DMS153 (cell line): ENCODE data around the gene CNTN1.
"Not testable (repeated sequence)": the region's sequence is repeated elsewhere in the genome, so short reads cannot be mapped to it uniquely, and the experiment has no call there.

Experiments used
- DNase-seq: peaks from one replicate; lab custom pipeline; 2025; lab: John Stamatoyannopoulos, UW

Gene CNTN1

DNA sequence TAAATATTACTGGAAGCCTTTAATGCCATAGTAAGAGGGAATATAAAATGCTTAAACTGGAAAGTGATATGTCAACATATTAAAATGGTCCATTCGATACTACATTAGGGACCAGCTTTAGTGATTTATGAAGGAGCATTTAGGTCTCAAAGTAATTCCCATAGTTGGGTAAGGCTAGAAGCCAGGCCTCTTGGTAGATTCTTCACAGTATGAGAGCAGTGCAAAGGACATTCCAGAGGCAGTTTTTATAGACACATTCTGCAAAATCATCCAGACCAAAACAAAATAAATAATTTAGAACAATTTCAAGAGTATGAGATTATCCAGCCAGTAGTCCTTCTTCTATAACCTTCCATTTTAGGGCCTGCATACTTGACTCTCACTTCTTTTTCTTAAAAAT is 353.3 kb downstream of the CNTN1 start:
- DNase-seq = no peak

DNA sequence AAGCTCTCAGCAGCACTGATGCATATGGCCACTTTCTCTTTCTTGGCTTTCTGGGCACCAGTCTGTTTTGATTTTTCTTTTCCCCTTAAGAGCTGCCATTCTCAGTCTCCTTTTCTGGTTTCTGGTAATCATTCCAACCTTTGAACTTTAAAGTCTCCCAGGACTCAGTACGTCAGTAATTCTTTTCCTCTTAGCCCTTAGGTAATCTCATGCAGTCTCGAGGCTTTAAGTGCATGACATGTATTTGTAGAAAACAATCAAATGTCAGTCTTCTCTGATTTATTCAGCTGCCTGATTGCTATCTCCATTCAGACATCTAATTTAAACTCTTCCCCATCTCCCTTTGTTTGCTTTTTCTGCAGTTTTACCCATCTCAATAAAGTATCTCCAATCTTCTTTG is 356.8 kb downstream of the CNTN1 start:
- DNase-seq = no peak

DNA sequence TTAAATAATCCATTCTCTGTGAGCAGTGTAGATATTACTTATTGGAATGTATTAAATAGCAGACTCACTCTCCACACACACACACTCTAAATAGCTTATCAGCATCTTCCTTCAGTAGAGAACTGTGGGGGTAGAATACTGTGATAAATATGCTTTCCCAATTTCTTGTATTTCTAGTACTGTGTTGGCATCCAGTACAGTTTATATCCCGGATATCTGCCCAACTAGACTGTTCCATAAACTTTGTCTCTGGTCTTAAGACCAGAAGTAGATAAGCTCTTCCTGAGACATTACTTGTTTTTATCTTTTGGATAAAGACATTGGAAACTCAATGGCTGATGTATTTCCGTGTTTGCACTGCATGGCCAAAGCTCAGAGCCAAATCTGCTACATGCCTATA is 359.7 kb downstream of the CNTN1 start:
- no peak for DNase-seq

DNA sequence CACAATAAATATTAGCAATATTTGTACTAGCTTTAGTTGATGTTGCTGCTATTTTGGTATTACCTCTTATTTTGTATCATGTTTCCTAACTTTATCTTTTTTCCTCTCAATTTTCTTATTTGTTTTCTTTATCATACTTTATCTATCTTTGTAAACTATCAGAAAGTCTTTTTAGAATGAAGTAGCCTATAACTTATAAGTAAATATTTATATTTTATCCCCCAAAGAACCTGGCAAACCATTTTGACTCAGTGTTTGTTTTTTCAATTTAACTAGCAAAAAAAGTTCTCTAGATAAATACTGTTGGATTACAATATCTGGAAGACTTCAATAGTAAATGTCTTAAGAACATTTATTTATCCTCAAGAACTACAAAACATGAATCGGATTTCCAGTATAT is 360.2 kb downstream of the CNTN1 start:
- DNase-seq = no peak

DNA sequence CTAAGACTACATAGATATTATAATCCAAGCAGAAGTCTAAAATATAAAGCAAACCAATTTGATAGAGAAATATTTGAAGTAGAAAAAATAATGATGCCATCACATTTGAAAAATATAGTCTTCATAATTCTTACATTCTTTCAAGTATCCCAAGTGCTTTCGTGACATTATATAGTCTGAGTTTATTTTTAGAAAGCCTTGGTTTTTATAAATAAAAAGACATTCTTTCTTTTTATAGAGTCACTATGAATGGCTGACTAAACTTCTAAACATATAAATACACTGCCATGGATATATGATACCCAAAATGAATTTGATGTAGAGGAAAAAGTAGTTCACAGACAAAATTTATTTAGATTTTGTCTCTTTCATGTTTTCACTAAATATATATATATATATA is 360.8 kb downstream of the CNTN1 start:
- no peak for DNase-seq

DNA sequence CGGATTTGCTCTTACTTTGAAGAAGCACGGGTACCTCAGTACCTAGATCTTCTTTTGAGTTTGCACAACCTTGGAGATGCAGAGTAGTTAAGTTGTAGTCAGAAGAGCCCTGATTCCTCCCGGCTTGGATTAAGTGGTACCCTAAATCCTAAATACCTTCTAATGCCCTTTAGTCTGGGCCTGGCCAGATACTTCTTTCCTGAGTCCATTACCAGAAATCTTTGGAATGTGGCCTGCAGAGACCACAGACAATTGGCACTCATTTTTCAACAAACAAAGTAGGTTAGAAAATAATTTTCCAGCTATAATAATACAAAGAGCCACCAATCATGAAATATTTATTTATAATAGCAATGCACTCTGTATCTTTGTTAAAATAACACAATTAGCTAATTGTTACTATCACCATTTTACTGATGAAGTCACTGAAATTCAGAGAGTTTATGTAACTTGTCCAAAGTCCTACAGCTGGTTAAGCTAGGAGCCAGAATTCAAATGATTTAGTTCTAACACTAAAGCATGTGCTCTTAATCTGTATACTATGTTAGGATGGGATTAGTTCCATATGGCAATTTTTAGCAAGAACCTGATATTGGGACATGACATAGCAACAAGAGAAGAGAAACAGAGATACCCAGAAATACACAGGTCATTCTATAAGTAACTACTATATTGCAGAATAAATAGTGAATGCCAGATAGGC is 363.8 kb downstream of the CNTN1 start:
- no peak for DNase-seq

DNA sequence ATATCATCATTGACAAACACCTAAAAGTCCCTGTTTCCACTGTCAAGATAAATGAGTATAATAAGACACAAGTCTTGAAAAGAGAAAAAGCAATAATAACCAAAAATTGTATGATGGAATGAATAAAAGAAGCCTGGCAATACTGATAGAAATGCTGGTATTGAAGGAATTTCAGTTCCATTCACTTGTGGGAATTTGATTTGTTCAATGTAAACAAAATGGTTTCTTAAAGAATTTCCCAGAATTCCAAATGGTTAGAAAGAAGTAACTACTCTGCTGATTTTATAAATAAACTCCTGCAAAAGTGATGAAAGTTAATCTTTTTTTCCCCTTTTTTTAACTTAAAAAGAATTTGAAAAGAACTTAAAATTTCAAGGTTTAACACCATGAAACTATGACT is 366.0 kb downstream of the CNTN1 start:
- DNase-seq = no peak

DNA sequence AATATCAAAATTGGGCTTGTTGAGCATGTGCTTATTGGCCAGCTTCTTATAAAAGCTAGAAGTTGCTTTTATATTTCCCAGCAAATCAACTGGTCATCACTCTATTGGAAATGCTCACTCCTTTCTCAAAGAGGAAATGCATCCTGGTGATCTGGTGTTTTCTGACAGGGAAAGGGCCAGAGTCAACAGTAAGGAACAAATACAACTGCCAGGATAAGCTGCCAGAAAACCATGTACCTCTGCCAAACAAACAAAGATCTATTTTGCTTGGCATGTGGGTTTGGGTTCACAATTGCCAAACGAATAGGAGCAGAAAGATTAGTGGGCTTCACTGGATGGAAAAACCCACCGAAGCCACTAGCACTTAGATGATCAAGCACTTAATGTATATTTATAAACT is 369.0 kb downstream of the CNTN1 start:
- peak; percentile 66 for DNase-seq

DNA sequence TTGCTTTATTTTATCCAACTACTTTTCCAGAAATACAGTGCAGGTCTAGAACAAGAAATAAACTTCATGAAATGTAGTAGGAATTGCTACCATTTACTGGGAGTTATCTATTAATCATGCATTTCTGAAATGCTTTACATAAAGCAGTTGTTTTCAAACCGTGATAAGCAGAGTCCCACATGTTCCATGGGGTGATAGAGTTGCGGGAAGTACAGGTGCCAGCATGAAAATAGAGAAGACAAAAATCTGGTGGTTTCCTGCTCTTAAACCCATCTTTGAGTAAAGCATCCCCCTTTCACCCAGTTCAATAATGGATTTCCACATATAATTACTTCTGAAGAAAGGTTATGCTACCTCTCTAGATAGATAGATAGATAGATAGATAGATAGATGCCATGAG is 372.2 kb downstream of the CNTN1 start:
- DNase-seq = no peak

DNA sequence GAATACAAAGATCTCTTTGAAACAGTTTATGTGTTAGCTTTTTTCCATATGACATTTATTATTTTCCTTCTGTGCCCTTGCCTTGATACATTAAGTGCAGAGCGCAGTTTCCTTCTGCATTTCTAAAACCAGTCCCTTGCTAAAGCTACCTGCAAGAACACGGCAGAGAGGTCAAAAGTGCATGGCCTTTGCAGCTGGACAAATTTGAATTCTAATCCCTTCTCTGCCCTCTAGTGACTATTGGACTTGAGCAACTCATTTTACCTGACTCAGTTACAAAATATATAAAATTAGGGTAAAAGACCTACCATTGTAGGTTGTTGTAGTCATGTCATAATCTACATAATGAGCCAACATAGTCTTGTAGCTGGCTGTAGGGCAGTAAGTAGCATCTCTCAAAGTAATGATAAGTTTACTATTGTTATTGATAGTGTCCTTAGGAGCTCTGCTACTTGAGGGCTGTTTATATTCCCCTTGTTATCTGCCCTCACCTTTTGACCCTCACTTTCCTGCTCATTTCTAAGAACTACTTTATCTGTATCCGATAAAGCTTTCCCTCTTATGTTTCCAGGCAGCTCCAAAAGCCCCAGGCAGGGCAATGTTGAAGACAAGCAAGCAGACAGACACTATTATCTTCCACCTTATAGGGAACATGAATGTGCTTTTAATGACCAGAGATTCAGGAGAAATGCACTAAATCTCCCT is 375.9 kb downstream of the CNTN1 start:
- no peak for DNase-seq

DNA sequence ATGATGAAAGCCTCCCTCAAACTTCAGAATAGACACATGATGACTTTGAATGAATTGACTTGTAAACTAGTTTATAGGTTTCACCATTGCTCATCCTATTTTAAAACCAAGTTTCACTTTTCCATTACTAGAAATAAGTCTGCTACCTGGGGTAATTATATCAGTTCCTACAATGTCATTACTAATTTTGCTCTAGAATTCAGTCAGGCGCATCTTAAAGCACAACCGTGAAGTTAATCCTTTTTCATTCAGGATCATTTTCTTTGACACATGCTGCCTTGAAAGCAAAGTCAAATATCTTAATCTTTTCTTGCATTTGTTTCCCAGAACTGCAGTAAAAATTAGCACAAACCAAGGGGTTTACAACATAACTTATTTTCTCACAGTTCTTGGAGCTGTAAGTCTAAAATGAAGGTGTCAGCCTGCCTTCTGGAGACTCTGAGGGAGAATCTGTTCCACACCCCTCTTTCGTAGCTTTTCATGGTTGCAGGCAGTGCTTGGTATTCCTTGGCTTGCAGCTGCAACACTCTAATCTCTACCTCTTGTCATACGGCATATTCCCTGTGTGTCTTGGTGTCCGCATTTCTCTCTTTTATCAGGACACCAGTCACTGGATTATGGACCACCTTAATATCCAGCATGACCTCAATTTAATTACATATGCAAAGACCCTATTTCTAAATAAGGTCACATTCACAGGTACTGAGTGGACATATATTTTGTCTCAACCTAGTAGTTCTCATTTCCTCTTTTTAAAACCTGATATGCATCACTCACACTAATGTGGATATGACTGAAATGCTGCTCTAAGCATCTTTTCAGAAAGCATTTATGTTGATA is 381.6 kb downstream of the CNTN1 start:
- DNase-seq = no peak

DNA sequence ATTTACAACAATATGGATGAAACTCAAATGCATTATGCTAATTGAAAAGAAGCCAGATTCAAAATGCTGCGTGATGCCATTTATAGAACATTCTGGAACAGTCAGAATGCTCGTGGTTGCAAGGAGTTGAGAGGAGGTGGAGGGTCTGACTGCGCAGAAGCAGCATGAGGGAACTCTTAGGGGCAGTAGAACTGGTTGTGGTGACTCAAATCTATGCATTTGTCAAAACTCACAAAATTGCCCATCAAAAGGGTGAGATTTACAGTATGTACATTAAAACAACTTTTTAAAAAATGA is 382.2 kb downstream of the CNTN1 start:
- no peak for DNase-seq

DNA sequence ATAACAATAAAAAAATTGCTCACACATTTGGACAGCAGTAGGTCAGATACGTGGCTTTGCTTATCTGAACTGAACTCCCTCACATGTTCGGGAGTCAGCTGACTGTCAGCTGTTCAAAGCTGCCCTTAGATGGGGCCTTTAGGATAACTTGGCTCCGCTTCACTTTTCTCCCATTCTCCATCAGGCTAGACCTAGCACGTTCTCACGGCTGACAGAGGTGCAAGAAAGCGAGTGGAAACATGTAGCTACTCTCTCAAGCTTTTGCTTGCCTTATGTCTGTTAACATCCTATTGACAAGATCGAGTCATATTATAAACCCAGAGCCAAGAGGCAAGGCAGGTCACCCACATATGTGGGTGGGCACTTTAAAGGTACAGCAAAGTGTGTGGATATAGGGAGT is 383.9 kb downstream of the CNTN1 start:
- DNase-seq = no peak

DNA sequence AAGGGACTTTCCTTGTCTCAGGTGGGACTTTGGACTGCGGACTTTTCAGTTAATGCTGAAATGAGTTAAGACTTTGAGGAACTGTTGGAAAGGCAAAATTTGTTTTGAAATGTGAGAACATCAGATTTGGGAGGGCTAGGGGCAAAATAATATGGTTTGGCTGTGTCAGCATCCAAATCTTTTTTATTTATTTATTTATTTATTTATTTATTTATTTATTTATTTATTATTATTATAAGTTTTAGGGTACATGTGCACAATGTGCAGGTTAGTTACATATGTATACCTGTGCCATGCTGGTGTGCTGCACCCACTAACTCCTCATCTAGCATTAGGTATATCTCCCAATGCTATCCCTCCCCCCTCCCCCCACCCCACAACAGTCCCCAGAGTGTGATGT is 389.0 kb downstream of the CNTN1 start:
- not testable (repeated sequence) for DNase-seq

DNA sequence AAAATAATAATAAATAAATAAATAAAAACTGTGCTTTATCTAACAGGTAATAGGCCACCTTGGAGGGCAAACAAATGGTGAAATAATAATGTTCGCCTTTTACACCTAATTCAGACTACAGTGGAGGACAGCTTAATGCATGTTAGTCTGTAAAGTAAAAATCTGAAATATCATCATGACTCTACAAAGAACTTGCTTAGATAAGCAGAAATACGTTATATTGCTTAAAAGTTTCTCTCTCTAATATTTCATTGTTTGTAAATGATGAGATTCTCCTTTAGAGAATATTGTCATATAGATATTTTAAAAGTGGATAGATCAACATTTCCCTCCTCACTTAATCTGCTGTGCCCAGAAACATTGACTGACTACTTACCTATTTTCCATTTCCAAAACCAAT is 397.2 kb downstream of the CNTN1 start:
- DNase-seq = no peak

DNA sequence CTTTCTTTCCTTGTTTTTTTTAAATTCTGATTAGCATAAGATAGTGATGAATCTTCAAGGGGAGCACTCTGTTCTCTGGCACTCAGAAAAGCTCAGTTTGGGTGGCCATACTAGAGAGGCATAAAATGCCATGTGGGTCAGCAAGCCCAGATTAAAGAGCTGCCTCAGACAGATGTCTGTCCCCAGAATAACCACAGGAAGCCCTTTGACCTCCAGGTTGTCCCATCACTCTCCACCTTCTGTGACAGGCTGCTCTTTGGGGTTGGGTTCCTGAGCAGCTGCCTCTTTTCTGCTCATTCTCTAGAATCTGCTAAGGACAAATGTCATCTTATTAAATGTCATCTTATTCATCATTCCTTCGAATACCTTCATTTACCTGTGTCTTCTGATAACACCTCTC is 399.9 kb downstream of the CNTN1 start:
- DNase-seq = no peak

DNA sequence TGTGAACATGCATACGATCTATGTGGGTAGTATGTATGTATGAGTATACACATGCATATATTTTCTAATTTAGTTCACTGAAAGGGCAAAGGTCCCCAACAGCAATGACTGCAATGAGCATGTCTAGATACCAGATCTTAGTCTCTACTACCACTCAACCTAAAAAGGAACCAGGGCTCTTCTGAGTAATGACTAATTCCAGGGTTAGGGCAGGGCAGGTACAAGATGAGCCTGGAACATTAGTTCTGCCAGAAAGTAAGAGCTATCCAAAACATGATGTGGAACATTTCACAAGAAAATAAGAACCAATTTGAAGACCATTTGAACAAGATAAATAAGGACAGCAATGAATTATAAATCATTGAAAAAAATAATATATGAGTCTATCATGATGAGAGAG is 404.6 kb downstream of the CNTN1 start:
- no peak for DNase-seq

DNA sequence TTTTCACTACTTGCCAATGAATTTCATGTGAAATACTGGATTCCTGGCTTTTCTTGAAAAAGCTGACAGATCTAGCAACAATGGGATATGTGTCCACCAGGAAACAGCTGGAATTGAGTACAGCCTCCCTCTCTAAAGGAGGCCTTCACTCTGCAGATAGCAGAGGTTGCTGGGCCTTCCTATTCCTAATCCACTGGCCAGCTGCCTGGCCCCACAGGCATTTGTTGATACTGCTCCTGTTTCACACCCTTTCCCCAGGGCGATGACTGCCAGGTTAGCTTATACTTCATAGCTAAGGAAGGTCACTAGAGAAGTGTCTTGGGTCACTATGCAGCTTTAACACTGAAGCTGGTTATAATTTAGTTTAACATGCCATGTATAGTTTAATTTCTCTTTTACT is 408.3 kb downstream of the CNTN1 start:
- DNase-seq = no peak

DNA sequence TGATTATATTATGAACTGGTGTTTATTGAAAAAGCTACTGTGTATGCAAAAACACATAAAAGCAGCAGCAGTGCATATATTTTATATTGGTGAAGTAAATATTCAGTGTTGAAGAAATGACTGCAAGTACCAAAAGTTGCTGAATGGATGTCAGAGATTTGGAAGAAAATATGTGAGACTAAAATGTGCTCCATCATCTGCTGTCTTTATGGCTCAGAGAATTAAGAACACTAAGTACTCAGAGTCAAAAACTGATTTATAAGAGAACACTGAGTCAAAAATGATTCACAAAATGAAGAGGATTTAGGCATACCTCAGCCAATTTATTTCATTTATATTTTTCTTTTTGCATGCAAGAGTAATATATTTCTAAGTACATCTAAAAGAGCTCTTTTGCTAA is 409.6 kb downstream of the CNTN1 start:
- DNase-seq = no peak

DNA sequence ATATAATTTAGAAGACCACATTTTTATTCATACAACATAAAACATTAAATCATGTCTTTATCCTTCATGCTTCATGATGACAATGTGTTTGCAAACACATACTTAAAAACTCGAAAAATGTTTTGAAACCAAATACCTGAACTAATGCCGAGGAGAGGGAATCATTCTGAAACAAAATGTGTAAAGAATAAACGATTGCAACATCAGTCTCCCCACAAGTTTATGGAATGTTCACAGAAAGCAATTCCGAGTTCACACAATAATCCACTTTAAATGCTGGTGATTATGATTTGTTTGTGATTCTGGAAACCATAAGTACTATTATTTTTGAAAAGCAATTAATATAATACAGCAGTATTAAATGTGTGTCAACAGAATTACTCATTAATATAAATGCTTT is 411.4 kb downstream of the CNTN1 start:
- DNase-seq = no peak

DNA sequence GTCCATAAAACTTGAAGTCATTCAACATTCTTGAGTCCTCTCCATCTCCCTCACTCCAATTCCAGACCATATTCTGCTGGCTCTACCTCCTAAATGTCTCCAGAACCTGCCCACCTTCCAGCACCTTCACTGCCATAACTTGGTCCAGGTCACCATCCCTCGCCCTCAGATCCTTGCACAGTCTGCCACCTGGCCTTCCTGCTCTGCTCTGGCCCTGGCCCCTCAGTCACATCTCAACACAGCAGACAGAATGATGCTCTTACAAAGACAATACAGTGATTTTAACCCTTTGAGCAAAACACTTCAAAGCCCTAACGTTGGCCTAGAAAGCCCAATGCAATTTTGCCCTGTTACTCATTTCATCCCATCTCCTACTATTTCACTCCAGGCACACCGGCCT is 414.1 kb downstream of the CNTN1 start:
- DNase-seq = no peak

DNA sequence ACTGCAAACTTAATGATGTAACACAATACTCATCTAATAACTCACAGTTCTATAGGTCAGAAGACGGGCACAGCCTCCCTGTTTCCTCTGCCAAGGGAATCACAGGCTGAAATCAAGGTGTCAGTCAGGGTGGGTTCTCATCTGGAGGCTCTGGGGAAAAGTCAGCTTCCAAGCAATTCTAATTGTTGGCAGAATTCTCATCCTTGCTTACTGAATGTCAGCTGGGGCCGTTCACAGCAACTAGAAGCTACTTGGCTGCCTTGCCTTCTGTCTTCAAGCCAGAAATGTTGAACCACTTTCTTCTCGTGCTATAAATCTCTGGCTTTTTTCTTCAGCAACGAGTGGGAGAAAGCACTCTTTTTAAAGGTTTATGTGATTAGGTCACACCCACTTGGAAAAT is 415.8 kb downstream of the CNTN1 start:
- no peak for DNase-seq

DNA sequence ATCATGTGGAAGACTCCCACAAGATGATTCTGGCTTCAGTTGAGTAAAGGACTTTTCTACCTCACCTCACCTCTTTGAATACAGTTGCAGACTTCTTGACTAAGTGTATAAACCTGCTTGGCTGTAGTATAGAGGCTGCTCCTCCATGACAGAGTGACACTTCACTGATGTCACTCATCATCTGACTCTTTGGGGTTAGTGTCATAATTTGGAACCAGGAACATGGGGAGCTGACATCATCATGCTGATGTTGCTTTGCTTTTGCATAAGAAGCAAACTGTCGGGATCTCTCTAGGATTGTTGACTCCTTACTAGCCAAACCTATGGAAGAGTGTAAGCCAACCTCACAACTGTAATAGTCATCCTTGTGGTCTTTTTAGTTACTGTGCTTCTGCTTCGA is 420.7 kb downstream of the CNTN1 start:
- DNase-seq = no peak
